Gastroesophageal sphincter (tissue), 3 donors: Measurements from ENCODE around the gene HSF5.

ENCODE experiments used
- POLR2A ChIP-seq, 2 donors: fragments of 450-650 bp; IDR thresholded peaks; one replicate each; pipeline ENCODE4 v1.6.1; 2017; ENCODE audit warnings: antibody characterized with exemption in 2 of 2, mild to moderate bottlenecking in 2 of 2, moderate library complexity in 1 of 2
- TF ChIP-seq, protein P1 (sequence below), 4 experiments: fragments of 200-600 bp in 2 of 4; fragments of 450-650 bp in 2 of 4; sonication (generic) in 1 of 4; IDR thresholded peaks; one replicate each; pipeline ENCODE4 v1.5.1; 2017 to 2019; ENCODE audit warnings: antibody characterized with exemption in 4 of 4, mild to moderate bottlenecking in 2 of 4, moderate library complexity in 2 of 4

DNA sequence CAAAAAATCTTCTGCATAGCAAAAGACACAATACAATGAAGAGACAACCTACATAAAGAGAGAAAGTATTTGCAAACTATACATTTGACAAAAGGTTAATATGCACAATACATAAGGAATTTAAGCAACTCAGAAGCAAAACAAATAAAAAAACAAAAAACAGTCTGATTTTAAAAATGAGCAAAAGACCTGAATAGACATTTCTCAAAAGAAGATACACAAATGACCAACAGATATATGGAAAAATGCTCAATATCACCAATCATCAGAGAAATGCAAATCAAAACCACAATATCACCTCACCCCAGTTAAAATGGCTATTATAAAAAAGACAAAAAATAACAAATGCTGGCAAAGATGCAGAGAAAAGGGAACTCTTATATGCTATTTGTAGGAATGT, 32.7 kb downstream of the HSF5 start:
- TF ChIP-seq, protein P1, sequence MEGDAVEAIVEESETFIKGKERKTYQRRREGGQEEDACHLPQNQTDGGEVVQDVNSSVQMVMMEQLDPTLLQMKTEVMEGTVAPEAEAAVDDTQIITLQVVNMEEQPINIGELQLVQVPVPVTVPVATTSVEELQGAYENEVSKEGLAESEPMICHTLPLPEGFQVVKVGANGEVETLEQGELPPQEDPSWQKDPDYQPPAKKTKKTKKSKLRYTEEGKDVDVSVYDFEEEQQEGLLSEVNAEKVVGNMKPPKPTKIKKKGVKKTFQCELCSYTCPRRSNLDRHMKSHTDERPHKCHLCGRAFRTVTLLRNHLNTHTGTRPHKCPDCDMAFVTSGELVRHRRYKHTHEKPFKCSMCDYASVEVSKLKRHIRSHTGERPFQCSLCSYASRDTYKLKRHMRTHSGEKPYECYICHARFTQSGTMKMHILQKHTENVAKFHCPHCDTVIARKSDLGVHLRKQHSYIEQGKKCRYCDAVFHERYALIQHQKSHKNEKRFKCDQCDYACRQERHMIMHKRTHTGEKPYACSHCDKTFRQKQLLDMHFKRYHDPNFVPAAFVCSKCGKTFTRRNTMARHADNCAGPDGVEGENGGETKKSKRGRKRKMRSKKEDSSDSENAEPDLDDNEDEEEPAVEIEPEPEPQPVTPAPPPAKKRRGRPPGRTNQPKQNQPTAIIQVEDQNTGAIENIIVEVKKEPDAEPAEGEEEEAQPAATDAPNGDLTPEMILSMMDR (IDR thresholded peaks at IDR 0.05) = no peak
- no peak for TF ChIP-seq POLR2A (IDR thresholded peaks at IDR 0.05)
